Ovary (tissue), 3 donors: ENCODE results near the gene PIEZO1.

ENCODE experiments used
- EP300 ChIP-seq: sonication (generic); formaldehyde crosslinking; IDR thresholded peaks from one replicate; pipeline ENCODE4 v1.6.1; 2017; ENCODE audit warnings: antibody characterized with exemption
- TF ChIP-seq, protein P1 (sequence below), 3 donors: fragments of 450-650 bp in 2 of 3; fragments of 200-600 bp in 1 of 3; IDR thresholded peaks; one replicate each; pipeline versions ENCODE4 v1.5.1 to v1.8.0; 2016 to 2022; ENCODE audit warnings: antibody characterized with exemption in 3 of 3, mild to moderate bottlenecking in 1 of 3
- donor health status: DM: no; HTN: no; CAD: no.

- TF ChIP-seq, protein P1, sequence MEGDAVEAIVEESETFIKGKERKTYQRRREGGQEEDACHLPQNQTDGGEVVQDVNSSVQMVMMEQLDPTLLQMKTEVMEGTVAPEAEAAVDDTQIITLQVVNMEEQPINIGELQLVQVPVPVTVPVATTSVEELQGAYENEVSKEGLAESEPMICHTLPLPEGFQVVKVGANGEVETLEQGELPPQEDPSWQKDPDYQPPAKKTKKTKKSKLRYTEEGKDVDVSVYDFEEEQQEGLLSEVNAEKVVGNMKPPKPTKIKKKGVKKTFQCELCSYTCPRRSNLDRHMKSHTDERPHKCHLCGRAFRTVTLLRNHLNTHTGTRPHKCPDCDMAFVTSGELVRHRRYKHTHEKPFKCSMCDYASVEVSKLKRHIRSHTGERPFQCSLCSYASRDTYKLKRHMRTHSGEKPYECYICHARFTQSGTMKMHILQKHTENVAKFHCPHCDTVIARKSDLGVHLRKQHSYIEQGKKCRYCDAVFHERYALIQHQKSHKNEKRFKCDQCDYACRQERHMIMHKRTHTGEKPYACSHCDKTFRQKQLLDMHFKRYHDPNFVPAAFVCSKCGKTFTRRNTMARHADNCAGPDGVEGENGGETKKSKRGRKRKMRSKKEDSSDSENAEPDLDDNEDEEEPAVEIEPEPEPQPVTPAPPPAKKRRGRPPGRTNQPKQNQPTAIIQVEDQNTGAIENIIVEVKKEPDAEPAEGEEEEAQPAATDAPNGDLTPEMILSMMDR (IDR thresholded peaks at IDR 0.05) = peak in 2 of 3 donors; percentile 14 to 26
- no peak for TF ChIP-seq EP300
Observed at GRCh38 chr16:88815901-88816589, 31.0 kb upstream of the PIEZO1 start.
